HG03432 (cell line): ENCODE measurements around the gene CRYGA.
"Not testable (repeated sequence)": the region's sequence is repeated elsewhere in the genome, so short reads cannot be mapped to it uniquely, and the experiment has no call there.

Experiments used
- ATAC-seq: cut with Tn5 transposase; IDR thresholded peaks from one replicate; pipeline ENCODE4 v1.9.1; 2021; ENCODE audit warnings: mild to moderate bottlenecking, moderate library complexity; ENCODE audit not compliant: unreplicated experiment

Gene CRYGA

GRCh38 chr2:208164951-208165755 lies 1.8 kb upstream of the CRYGA start:
- no peak for ATAC-seq

GRCh38 chr2:208156439-208156838 lies 7.0 kb downstream of the CRYGA start:
- ATAC-seq = no peak

- no peak for ATAC-seq
These were observed 10.2 kb downstream of the CRYGA start for GRCh38 chr2:208153156-208153555.

- ATAC-seq = no peak
These were observed 12.4 kb downstream of the CRYGA start for GRCh38 chr2:208150956-208151355.

- no peak for ATAC-seq
These were observed 13.3 kb downstream of the CRYGA start for GRCh38 chr2:208150094-208150493.

GRCh38 chr2:208148803-208149202 lies 14.6 kb downstream of the CRYGA start:
- ATAC-seq = no peak

- ATAC-seq = no peak
These were observed 15.6 kb downstream of the CRYGA start for GRCh38 chr2:208147759-208148158.

- no peak for ATAC-seq
These were observed 16.4 kb downstream of the CRYGA start for GRCh38 chr2:208147008-208147407.

- ATAC-seq = no peak
These were observed 17.4 kb downstream of the CRYGA start, which contains the start of gene CRYGB for GRCh38 chr2:208146006-208146405. CRYGB (minus strand) TSS chr2:208146158; CDS start chr2:208146120, 38 bp downstream.

- ATAC-seq = no peak
These were observed 20.2 kb downstream of the CRYGA start for GRCh38 chr2:208142925-208143799.

GRCh38 chr2:208142240-208142924 lies 21.0 kb downstream of the CRYGA start:
- ATAC-seq = no peak

- no peak for ATAC-seq
These were observed 23.9 kb downstream of the CRYGA start for GRCh38 chr2:208139447-208139846.

GRCh38 chr2:208138334-208138733 lies 25.1 kb downstream of the CRYGA start:
- ATAC-seq = not testable (repeated sequence)

GRCh38 chr2:208136716-208137094 lies 26.7 kb downstream of the CRYGA start:
- ATAC-seq = no peak

GRCh38 chr2:208135794-208136715 lies 27.3 kb downstream of the CRYGA start:
- no peak for ATAC-seq

- ATAC-seq = no peak
These were observed 28.3 kb downstream of the CRYGA start for GRCh38 chr2:208134928-208135586.

- no peak for ATAC-seq
These were observed 32.7 kb downstream of the CRYGA start for GRCh38 chr2:208130712-208131110.

GRCh38 chr2:208129744-208130711 lies 33.4 kb downstream of the CRYGA start, which contains the start of gene CRYGC:
CRYGC (minus strand) TSS chr2:208129828; CDS start chr2:208129792, 36 bp downstream.
- no peak for ATAC-seq
